ELR (cell line): ENCODE data around the gene FES.
"Not testable (repeated sequence)": the region's sequence is repeated elsewhere in the genome, so short reads cannot be mapped to it uniquely, and the experiment has no call there.

Source experiments
- DNase-seq: peaks from one replicate; pipeline ENCODE4 v3.0.0-alpha.2; 2015; ENCODE audit warnings: low read depth

FES gene

GRCh38 chr15:90883976-90884718 is at the start of gene FES:
TSS of gene FES (plus strand) at chr15:90884504. CDS start at chr15:90885046, 542 bp downstream.
- DNase-seq = peak; percentile 48

GRCh38 chr15:90834626-90835025 is 49.7 kb upstream of the FES start:
- DNase-seq = no peak

- DNase-seq = peak; percentile 73
Measured at GRCh38 chr15:90836296-90836871, 47.9 kb upstream of the FES start.

- DNase-seq = no peak
Measured at GRCh38 chr15:90837094-90837493, 47.2 kb upstream of the FES start.

- DNase-seq = no peak
Measured at GRCh38 chr15:90838139-90838538, 46.2 kb upstream of the FES start.

GRCh38 chr15:90838544-90838943 is 45.8 kb upstream of the FES start:
- no peak for DNase-seq

GRCh38 chr15:90839187-90840071 is 44.9 kb upstream of the FES start:
- DNase-seq = no peak

GRCh38 chr15:90840157-90840855 is 44.0 kb upstream of the FES start:
- DNase-seq = no peak

GRCh38 chr15:90840954-90841353 is 43.4 kb upstream of the FES start:
- DNase-seq = no peak

GRCh38 chr15:90844696-90845095 is 39.6 kb upstream of the FES start:
- DNase-seq = no peak

- peak; percentile 94 for DNase-seq
Measured at GRCh38 chr15:90845201-90845949, 38.9 kb upstream of the FES start.

- not testable (repeated sequence) for DNase-seq
Measured at GRCh38 chr15:90849424-90849823, 34.9 kb upstream of the FES start.

GRCh38 chr15:90851114-90851513 is 33.2 kb upstream of the FES start:
- DNase-seq = no peak

GRCh38 chr15:90851940-90852339 is 32.4 kb upstream of the FES start:
- no peak for DNase-seq

GRCh38 chr15:90855139-90855538 is 29.2 kb upstream of the FES start:
- no peak for DNase-seq

GRCh38 chr15:90857337-90857736 is 27.0 kb upstream of the FES start:
- DNase-seq = no peak

GRCh38 chr15:90857883-90858443 is 26.3 kb upstream of the FES start:
- no peak for DNase-seq

GRCh38 chr15:90859234-90860131 is 24.8 kb upstream of the FES start:
- no peak for DNase-seq

- no peak for DNase-seq
Measured at GRCh38 chr15:90860450-90860849, 23.9 kb upstream of the FES start.
